HEK293 (cell line): Measurements from ENCODE around the gene TGFBI.

Source experiments
- CTCF ChIA-PET: fragments of 350-600 bp; formaldehyde crosslinking; extraction: SDS; loops from one replicate; lab custom pipeline; 2021; ENCODE audit warnings: antibody characterized with exemption; lab: Yijun Ruan, JAX
- POLR2A ChIA-PET: fragments of 300-600 bp; formaldehyde crosslinking; extraction: SDS; loops from one replicate; lab custom pipeline; 2020; ENCODE audit warnings: antibody characterized with exemption, inconsistent platforms; lab: Yijun Ruan, JAX
- H3K27ac ChIP-seq: fragments of 200-500 bp; sonication (Bioruptor generic); 2 replicates; pipeline ENCODE4 v1.5.1; 2014; ENCODE audit warnings: low read depth, low read length, control low read depth, inconsistent platforms; ENCODE audit errors: extremely low read depth
- H3K36me3 ChIP-seq, 2 experiments: fragments of 200-500 bp in 1 of 2; sonication (Bioruptor generic) in 1 of 2; 1 replicate in 1 of 2; 2 replicates in 1 of 2; pipeline ENCODE4 v1.5.1; 2014 to 2017; ENCODE audit warnings: inconsistent platforms in 2 of 2, low read length in 2 of 2; ENCODE audit not compliant: control insufficient read depth in 2 of 2, insufficient read depth in 1 of 2
- H3K4me1 ChIP-seq: fragments of 200-500 bp; sonication (Bioruptor generic); 2 replicates; pipeline ENCODE4 v1.5.1; 2014; ENCODE audit warnings: mild to moderate bottlenecking, low read length, inconsistent platforms; ENCODE audit not compliant: control insufficient read depth, insufficient read depth
- H3K4me3 ChIP-seq: 2 replicates; pipeline ENCODE4 v1.5.1; 2011; ENCODE audit warnings: low read depth, mild to moderate bottlenecking, control low read depth, low read length, moderate library complexity
- H3K9me3 ChIP-seq: fragments of 200-500 bp; sonication (Bioruptor generic); 2 replicates; pipeline ENCODE4 v1.5.1; 2014; ENCODE audit warnings: low read depth, low read length, inconsistent platforms; ENCODE audit not compliant: control insufficient read depth, insufficient read depth
- BCL11A ChIP-seq: fragments of 450-650 bp; formaldehyde crosslinking; IDR thresholded peaks from 2 replicates; pipeline ENCODE4 v1.5.1; 2016; ENCODE audit warnings: low read depth, missing biosample characterization, missing genetic modification characterization
- GLIS1 ChIP-seq: fragments of 450-650 bp; formaldehyde crosslinking; IDR thresholded peaks from 2 replicates; pipeline ENCODE4 v1.5.1; 2016; ENCODE audit warnings: missing biosample characterization, missing genetic modification characterization
- SETDB1 ChIP-seq: IDR thresholded peaks from one replicate; pipeline ENCODE4 v1.6.1; 2017; ENCODE audit warnings: mild to moderate bottlenecking, low read length, moderate library complexity, mixed read lengths; ENCODE audit not compliant: insufficient read length
- ZBTB10 ChIP-seq: fragments of 450-650 bp; formaldehyde crosslinking; IDR thresholded peaks from 2 replicates; pipeline ENCODE4 v1.5.1; 2016; ENCODE audit warnings: missing biosample characterization, missing genetic modification characterization
- ZFHX2 ChIP-seq: fragments of 450-650 bp; formaldehyde crosslinking; conservative IDR thresholded peaks from 2 replicates; pipeline ENCODE4 v1.5.1; 2016; ENCODE audit warnings: missing biosample characterization, missing genetic modification characterization
- ZNF24 ChIP-seq: fragments of 450-650 bp; formaldehyde crosslinking; IDR thresholded peaks from 2 replicates; pipeline ENCODE4 v1.5.1; 2016; ENCODE audit warnings: missing biosample characterization, missing genetic modification characterization
- ZNF335 ChIP-seq: fragments of 450-650 bp; formaldehyde crosslinking; conservative IDR thresholded peaks from 2 replicates; pipeline ENCODE4 v1.5.1; 2016; ENCODE audit warnings: missing biosample characterization, missing genetic modification characterization
- ZNF37A ChIP-seq: fragments of 450-650 bp; IDR thresholded peaks from 2 replicates; pipeline ENCODE4 v1.5.1; 2018; ENCODE audit warnings: missing biosample characterization, missing genetic modification characterization
- ZNF510 ChIP-seq: fragments of 450-650 bp; formaldehyde crosslinking; IDR thresholded peaks from 2 replicates; pipeline ENCODE4 v1.5.1; 2018; ENCODE audit warnings: mild to moderate bottlenecking, missing genetic modification characterization, missing biosample characterization; ENCODE audit not compliant: insufficient replicate concordance
- ZNF518A ChIP-seq: fragments of 450-650 bp; formaldehyde crosslinking; conservative IDR thresholded peaks from 2 replicates; pipeline ENCODE4 v1.5.1; 2016; ENCODE audit warnings: low read depth, missing biosample characterization, missing genetic modification characterization
- ZNF558 ChIP-seq: fragments of 450-650 bp; formaldehyde crosslinking; IDR thresholded peaks from 2 replicates; pipeline ENCODE4 v1.5.1; 2016; ENCODE audit warnings: missing biosample characterization, missing genetic modification characterization
- ZNF76 ChIP-seq: fragments of 450-650 bp; formaldehyde crosslinking; IDR thresholded peaks from 2 replicates; pipeline ENCODE4; 2016; ENCODE audit warnings: low read depth, missing biosample characterization, missing genetic modification characterization, borderline replicate concordance
- ZSCAN23 ChIP-seq: fragments of 450-650 bp; formaldehyde crosslinking; IDR thresholded peaks from 2 replicates; pipeline ENCODE4 v1.5.1; 2016; ENCODE audit warnings: missing biosample characterization, missing genetic modification characterization
- TF ChIP-seq, protein P1 (sequence below): fragments of 450-650 bp; formaldehyde crosslinking; IDR thresholded peaks from 2 replicates; pipeline ENCODE4 v1.5.1; 2016; ENCODE audit warnings: missing biosample characterization, missing genetic modification characterization
- TF ChIP-seq, protein P2 (sequence below): fragments of 450-650 bp; formaldehyde crosslinking; IDR thresholded peaks from 2 replicates; pipeline ENCODE4 v1.5.1; 2016; ENCODE audit warnings: missing biosample characterization, missing genetic modification characterization
- TF ChIP-seq, protein P3 (sequence below): fragments of 450-650 bp; formaldehyde crosslinking; IDR thresholded peaks from 2 replicates; pipeline ENCODE4 v1.5.1; 2016; ENCODE audit warnings: missing biosample characterization, missing genetic modification characterization

TGFBI gene

GRCh38 chr5:136080113-136080482 is 51.3 kb downstream of the TGFBI start (continued):
- TF ChIP-seq ZNF518A (tag by site-specific recombination), result no peak
- TF ChIP-seq, protein P1, sequence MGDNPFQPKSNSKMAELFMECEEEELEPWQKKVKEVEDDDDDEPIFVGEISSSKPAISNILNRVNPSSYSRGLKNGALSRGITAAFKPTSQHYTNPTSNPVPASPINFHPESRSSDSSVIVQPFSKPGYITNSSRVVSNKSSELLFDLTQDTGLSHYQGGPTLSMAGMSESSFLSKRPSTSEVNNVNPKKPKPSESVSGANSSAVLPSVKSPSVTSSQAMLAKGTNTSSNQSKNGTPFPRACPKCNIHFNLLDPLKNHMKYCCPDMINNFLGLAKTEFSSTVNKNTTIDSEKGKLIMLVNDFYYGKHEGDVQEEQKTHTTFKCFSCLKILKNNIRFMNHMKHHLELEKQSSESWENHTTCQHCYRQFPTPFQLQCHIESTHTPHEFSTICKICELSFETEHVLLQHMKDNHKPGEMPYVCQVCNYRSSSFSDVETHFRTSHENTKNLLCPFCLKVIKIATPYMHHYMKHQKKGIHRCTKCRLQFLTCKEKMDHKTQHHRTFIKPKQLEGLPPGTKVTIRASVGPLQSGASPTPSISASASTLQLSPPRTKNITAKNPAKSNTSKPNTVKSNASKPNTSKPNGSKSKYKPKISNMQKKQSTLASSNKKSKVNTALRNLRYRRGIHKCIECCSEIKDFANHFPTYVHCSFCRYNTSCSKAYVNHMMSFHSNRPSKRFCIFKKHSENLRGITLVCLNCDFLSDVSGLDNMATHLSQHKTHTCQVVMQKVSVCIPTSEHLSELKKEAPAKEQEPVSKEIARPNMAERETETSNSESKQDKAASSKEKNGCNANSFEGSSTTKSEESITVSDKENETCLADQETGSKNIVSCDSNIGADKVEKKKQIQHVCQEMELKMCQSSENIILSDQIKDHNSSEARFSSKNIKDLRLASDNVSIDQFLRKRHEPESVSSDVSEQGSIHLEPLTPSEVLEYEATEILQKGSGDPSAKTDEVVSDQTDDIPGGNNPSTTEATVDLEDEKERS (tag by site-specific recombination), result no peak
- TF ChIP-seq ZNF76 (tag by site-specific recombination), result no peak
- no peak for TF ChIP-seq ZNF37A (tag by site-specific recombination)
- TF ChIP-seq ZNF510 (tag by site-specific recombination), result no peak
- no peak for TF ChIP-seq ZNF335 (tag by site-specific recombination)
- TF ChIP-seq, all 188 proteins: peak for 0

GRCh38 chr5:136080483-136081216 is 51.9 kb downstream of the TGFBI start:
- CTCF ChIA-PET, result interaction anchor here (0.5 to 5.3 kb wide), 17 partner anchors 14 to 529 kb away, joined by 3 to 66 read pairs (median 5); no protein-coding TSS in a partner anchor
- H3K36me3 ChIP-seq, result no peaks in the 10 kb centered on the region
- peaks cover 3% of the 10 kb centered on the region; the same call in 1 of the 2 replicates for H3K4me1 ChIP-seq
- H3K4me3 ChIP-seq, result peak overlapping the region; percentile 44
- TF ChIP-seq, protein P2, sequence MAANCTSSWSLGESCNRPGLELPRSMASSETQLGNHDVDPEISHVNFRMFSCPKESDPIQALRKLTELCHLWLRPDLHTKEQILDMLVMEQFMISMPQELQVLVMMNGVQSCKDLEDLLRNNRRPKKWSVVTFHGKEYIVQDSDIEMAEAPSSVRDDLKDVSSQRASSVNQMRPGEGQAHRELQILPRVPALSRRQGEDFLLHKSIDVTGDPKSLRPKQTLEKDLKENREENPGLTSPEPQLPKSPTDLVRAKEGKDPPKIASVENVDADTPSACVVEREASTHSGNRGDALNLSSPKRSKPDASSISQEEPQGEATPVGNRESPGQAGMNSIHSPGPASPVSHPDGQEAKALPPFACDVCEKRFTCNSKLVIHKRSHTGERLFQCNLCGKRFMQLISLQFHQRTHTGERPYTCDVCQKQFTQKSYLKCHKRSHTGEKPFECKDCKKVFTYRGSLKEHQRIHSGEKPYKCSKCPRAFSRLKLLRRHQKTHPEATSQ, result no peak
- TF ChIP-seq ZNF558 (tag by site-specific recombination), result no peak
- no peak for TF ChIP-seq SETDB1
- no peak for TF ChIP-seq BCL11A (tag by site-specific recombination)
- TF ChIP-seq, protein P3, sequence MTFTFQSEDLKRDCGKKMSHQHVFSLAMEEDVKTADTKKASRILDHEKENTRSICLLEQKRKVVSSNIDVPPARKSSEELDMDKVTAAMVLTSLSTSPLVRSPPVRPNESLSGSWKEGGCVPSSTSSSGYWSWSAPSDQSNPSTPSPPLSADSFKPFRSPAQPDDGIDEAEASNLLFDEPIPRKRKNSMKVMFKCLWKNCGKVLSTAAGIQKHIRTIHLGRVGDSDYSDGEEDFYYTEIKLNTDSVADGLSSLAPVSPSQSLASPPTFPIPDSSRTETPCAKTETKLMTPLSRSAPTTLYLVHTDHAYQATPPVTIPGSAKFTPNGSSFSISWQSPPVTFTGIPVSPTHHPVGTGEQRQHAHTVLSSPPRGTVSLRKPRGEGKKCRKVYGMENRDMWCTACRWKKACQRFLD (tag by site-specific recombination), result no peak
- no peak for TF ChIP-seq ZNF24
- no peak for TF ChIP-seq GLIS1 (tag by site-specific recombination)
- TF ChIP-seq ZFHX2 (tag by site-specific recombination), result no peak
- no peak for TF ChIP-seq ZSCAN23 (tag by site-specific recombination)
- no peak for TF ChIP-seq ZBTB10 (tag by site-specific recombination)
- TF ChIP-seq, all 188 proteins: peak for 0
- no peaks in the 10 kb centered on the region for H3K9me3 ChIP-seq
- H3K27ac ChIP-seq, result peak overlapping the region; percentile 43; the same call in 1 of the 2 replicates
- POLR2A ChIA-PET, result interaction anchor here (0.6 to 1.1 kb wide), 4 partner anchors 52 to 702 kb away, joined by 3 to 4 read pairs (median 3); partner anchors contain the start of gene SMAD5
